IPS DF 19.7 (cell line): ENCODE data around the gene ADAMTSL1.

Source experiments
- DNase-seq: peaks from one replicate; pipeline ENCODE4 v3.0.0-alpha.2; 2013; ENCODE audit warnings: low read depth, low spot score

Gene ADAMTSL1

DNA sequence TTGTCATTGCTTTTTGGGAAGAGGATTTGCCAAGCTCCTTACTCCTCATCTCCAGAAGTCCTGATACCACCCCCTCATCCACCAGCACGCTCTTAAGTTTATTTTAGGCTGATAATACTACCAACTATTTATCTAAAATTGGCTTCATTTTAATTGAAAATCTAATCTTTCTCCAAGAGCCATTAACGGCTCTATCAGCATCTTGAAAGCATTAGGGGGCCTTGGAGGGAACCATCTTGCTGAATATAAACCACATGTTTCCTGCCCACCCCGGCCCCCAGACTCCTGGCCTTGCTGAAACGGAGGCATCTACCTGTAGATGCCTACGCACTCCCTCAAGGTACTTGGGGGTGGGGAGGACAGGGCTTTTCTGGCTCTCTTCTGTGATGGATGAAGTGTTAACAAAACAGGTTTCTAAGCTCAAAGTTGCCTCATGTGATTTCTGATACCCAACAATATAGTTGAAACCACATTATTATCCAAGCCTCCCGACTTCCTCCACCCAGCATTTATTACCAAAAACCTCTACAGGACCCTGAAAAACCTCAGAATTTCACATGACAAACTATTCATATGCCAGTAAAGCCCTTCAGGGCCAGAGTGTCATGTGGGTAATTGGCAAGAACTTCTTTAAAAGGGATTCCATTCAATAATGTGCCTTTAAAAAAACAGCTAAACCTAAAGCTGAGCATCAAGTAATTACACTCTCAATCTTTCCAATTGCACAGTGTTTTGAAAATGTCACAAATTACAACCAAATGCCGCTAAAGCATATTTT, 462.3 kb downstream of the ADAMTSL1 start:
- no peak for DNase-seq

GRCh38 chr9:18939943-18940342, 466.0 kb downstream of the ADAMTSL1 start:
- DNase-seq = no peak

DNA sequence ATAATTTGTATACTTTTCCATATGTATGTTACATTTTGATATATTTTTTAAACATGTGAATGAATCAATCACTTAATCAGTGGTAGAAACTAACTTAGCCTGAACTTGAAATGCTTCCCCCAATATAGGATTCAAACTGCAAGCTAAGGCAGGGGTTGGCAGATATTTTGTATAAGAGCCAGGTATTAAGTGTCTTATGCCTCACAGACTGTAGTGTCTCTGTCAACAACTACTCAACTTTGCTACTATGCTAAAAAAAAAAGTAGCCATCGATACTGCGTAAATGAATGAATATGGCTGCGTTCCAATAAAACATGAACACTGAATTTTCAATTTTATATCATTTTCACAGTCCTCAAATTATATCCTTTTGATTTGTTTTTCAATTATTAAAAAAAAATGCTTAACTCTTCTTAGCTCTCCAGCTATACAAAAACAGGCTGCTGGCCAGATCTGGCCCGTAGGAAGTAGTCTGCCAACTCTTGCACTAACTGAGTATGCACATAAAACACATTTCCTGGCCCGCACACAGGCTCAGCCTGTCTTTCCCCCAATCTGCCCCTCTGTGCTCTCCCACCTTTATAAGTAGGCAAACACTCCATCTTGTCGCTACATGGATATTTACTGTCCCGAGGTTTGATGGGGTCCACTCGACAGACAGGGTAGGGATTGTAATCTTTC, 467.2 kb downstream of the ADAMTSL1 start:
- DNase-seq = no peak

DNA sequence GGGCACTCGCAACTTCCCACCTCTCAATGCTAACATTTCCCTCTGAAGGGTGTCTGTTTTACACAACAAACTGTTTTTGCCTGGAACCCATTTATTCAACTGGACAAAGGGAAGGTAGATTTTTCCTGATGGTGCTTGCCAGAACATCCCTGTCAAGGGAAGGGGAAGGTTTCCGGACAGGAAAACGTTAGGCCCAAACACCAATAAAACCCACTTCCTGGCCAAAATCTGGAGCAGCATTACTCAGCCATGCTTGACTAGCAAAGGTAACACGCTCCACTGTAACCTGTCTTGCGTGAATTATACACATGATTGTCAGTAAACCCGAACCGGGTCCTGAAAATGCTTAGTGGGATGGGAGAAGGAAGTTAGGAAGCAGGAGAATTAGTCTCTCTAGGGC, 468.8 kb downstream of the ADAMTSL1 start:
- DNase-seq = no peak

DNA sequence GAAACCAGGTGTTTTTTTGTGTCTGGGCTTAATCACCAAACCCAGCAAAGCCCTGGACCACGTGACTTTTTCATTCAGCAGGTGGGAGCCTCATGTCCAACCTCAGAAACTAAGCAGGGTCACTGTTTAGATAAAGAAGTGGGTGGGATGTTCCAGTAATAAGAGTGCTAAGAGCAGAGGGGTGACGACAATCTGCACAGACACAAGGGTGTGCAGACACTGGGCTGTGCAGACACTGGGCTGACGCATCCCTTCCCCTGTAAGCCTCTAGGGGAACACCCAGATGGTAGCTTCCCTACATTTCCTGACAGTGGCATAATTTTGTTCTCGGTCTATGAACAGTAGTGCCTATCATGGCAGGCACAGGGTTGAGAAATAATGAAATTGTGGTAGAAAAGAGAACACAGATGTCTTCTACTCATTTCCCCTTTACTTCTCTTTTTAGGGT, 474.0 kb downstream of the ADAMTSL1 start:
- DNase-seq = no peak

- DNase-seq = no peak
These were observed 478.0 kb downstream of the ADAMTSL1 start for GRCh38 chr9:18951936-18952335.

DNA sequence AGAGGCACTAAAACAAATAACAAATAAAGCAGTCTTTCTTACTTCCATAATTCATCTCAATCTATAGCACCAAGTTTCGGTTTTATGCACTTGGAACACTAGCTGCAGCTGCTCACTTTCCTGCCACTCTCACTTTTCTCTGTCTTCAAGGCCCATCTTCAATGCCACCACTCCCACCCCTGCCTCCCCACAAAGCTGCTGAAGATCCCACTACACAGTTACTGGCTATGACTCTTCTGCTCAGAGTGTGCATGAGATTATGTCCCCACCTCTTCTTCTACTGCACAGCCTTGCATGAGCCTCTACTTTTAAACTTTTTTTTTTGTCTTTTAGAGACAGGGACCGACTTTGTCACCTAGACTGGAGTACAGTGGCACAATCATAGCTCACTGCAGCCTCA, 481.7 kb downstream of the ADAMTSL1 start:
- DNase-seq = no peak
